CD4-positive, alpha-beta T cell (primary cell): Measurements from ENCODE around the gene CTDSP1. TPM values are rescaled to one million over a fixed set of nuclear protein-coding genes. Genes with fewer than 3 reads are reported as not detected.

ENCODE experiments used
- ATAC-seq: fragments of 200-7000 bp; cut with Tn5 transposase; one replicate; pipeline ENCODE4 v1.10.0; 2022; ENCODE audit warnings: mild to moderate bottlenecking; ENCODE audit not compliant: poor library complexity
- CTCF ChIA-PET: fragments of 350-600 bp; sonication (Branson Sonifier 250); formaldehyde crosslinking; loops from one replicate; lab custom pipeline; 2021; ENCODE audit warnings: antibody characterized with exemption, inconsistent platforms; lab: Charles Lee
- POLR2A ChIA-PET: fragments of 350-600 bp; sonication (Branson Sonifier 250); formaldehyde crosslinking; loops from one replicate; lab custom pipeline; 2021; ENCODE audit warnings: antibody characterized with exemption, inconsistent platforms; lab: Charles Lee
- DNase-seq, 14 experiments: peaks; one replicate each; pipeline ENCODE4 v3.0.0-alpha.2; 2013 to 2020; ENCODE audit warnings: mixed read lengths in 2 of 14
- H3K27ac ChIP-seq, 2 donors: one replicate each; pipeline versions ENCODE4 v1.5.1 to v1.7.0; 2013; ENCODE audit warnings: low read length in 2 of 2, low read depth in 1 of 2, mild to moderate bottlenecking in 1 of 2
- H3K27me3 ChIP-seq, 2 experiments: 1 replicate in 1 of 2; 2 replicates in 1 of 2; pipeline versions ENCODE4 v1.6.1 to v1.7.0; 2013; ENCODE audit warnings: low read length in 2 of 2, control low read depth in 1 of 2, mild to moderate bottlenecking in 1 of 2, moderate library complexity in 1 of 2; ENCODE audit not compliant: insufficient read depth in 2 of 2, control insufficient read depth in 1 of 2
- H3K36me3 ChIP-seq: one replicate; pipeline ENCODE4 v1.6.1; 2013; ENCODE audit warnings: low read length, control low read depth; ENCODE audit not compliant: insufficient read depth
- H3K4me1 ChIP-seq: one replicate; pipeline ENCODE4 v1.6.1; 2013; ENCODE audit warnings: low read length, control low read depth; ENCODE audit not compliant: insufficient read depth
- H3K4me3 ChIP-seq: one replicate; pipeline ENCODE4 v1.5.1; 2013; ENCODE audit warnings: mild to moderate bottlenecking, low read length, moderate library complexity
- H3K9me3 ChIP-seq, 2 experiments: 1 replicate in 1 of 2; 2 replicates in 1 of 2; pipeline versions ENCODE4 v1.6.1 to v1.7.0; 2013; ENCODE audit warnings: low read length in 2 of 2, mild to moderate bottlenecking in 2 of 2, control low read depth in 1 of 2, moderate library complexity in 1 of 2; ENCODE audit not compliant: control insufficient read depth in 1 of 2, insufficient read depth in 1 of 2
- H3K27ac Mint-ChIP-seq: one replicate; pipeline ENCODE4 v1.8.0; 2020; ENCODE audit warnings: mixed read lengths
- H3K27me3 Mint-ChIP-seq: one replicate; pipeline ENCODE4 v1.8.0; 2021; ENCODE audit warnings: mixed read lengths
- H3K36me3 Mint-ChIP-seq: one replicate; pipeline ENCODE4 v1.8.0; 2021; ENCODE audit warnings: low read depth, mixed read lengths
- H3K4me1 Mint-ChIP-seq: one replicate; pipeline ENCODE4 v1.8.0; 2021; ENCODE audit warnings: low read depth, mixed read lengths
- H3K4me3 Mint-ChIP-seq: one replicate; pipeline ENCODE4 v1.8.0; 2020; ENCODE audit warnings: mild to moderate bottlenecking, mixed read lengths
- H3K9me3 Mint-ChIP-seq: one replicate; pipeline ENCODE4 v1.8.0; 2020; ENCODE audit warnings: mixed read lengths
- CTCF ChIP-seq: fragments of 200-600 bp; IDR thresholded peaks from one replicate; pipeline ENCODE4 v1.8.0; 2022; ENCODE audit warnings: antibody characterized with exemption, mild to moderate bottlenecking
- intact Hi-C, 2 experiments: fragments of 100-400 bp; cut with DNase I in 1 of 2; cut with micrococcal nuclease in 1 of 2; formaldehyde crosslinking; loops; one replicate each; pipeline versions ENCODE4 v1.15.1 to v1.9.0; 2023 to 2025; cut with DNase I, micrococcal nuclease
- total RNA-seq, 174 experiments: library from RNA in 2 of 174; stranded (reverse) in 2 of 174; gene quantifications; one replicate each; pipeline ENCODE4 v1.2.3 and lab custom pipeline; 2021 to 2026

CTDSP1 gene
- total RNA-seq, 2 experiments from 2014 or later, result 70.5 to 76.8 TPM

GRCh38 chr2:218402491-218402901 lies 2.8 kb downstream of the CTDSP1 start:
- ATAC-seq (no peak), DNase-seq (peak in 1 of 14 experiments; percentile 24)
- H3K9me3 ChIP-seq, result no peaks in the 10 kb centered on the region
- Mint-ChIP-seq H3K9me3 (no peaks in the 10 kb centered on the region), H3K27me3 (no peaks in the 10 kb centered on the region), H3K4me1 (peaks cover 56% of the 10 kb centered on the region), H3K27ac (peak overlapping the region; percentile 33), H3K36me3 (peaks cover 68% of the 10 kb centered on the region), H3K4me3 (peak overlapping the region; percentile 48)
- H3K4me3 ChIP-seq, result no peak overlapping the region
- CTCF ChIA-PET, result interaction anchor here (0.6 to 1.6 kb wide), 2 partner anchors 25 to 110 kb away, joined by 3 to 5 read pairs; partner anchors contain the start of gene TMBIM1
- no peak for TF ChIP-seq CTCF
- H3K27ac ChIP-seq, result no peak overlapping the region
- POLR2A ChIA-PET, result interaction anchor here (3.8 kb wide), 1 partner anchor 116 kb away, joined by 20 read pairs; no protein-coding TSS in a partner anchor
- peaks cover 83% of the 10 kb centered on the region for H3K4me1 ChIP-seq
- H3K27me3 ChIP-seq, result no peaks in the 10 kb centered on the region
- peaks cover 39% of the 10 kb centered on the region for H3K36me3 ChIP-seq
- intact Hi-C loops, result loop anchor here in 1 of 2 experiments (10.0 kb wide), 1 partner anchor 772 kb away; the partner anchor contains the start of genes CNPPD1, RETREG2 and SLC23A3

GRCh38 chr2:218402911-218403411 lies 3.3 kb downstream of the CTDSP1 start:
- intact Hi-C loops, result loop anchor here in 1 of 2 experiments (10.0 kb wide), 1 partner anchor 772 kb away; the partner anchor contains the start of genes CNPPD1, RETREG2 and SLC23A3
- no peaks in the 10 kb centered on the region for H3K27me3 ChIP-seq
- ATAC-seq (no peak), DNase-seq (peak in 1 of 14 experiments; percentile 33)
- H3K4me1 Mint-ChIP-seq, result peaks cover 55% of the 10 kb centered on the region
- H3K36me3 Mint-ChIP-seq, result peaks cover 68% of the 10 kb centered on the region
- H3K9me3 Mint-ChIP-seq, result no peaks in the 10 kb centered on the region
- no peak overlapping the region for H3K27ac ChIP-seq
- peak overlapping the region; percentile 71 for H3K4me3 Mint-ChIP-seq
- peaks cover 39% of the 10 kb centered on the region for H3K36me3 ChIP-seq
- peak overlapping the region; percentile 88 for H3K27ac Mint-ChIP-seq
- no peak for TF ChIP-seq CTCF
- no peak overlapping the region for H3K4me3 ChIP-seq
- POLR2A ChIA-PET, result no interaction called here
- H3K27me3 Mint-ChIP-seq, result no peaks in the 10 kb centered on the region
- CTCF ChIA-PET, result interaction anchor here (0.6 to 1.6 kb wide), 2 partner anchors 24 to 110 kb away, joined by 3 to 5 read pairs; partner anchors contain the start of gene TMBIM1
- H3K4me1 ChIP-seq, result peaks cover 83% of the 10 kb centered on the region
- no peaks in the 10 kb centered on the region for H3K9me3 ChIP-seq

- no peak for DNase-seq
- peak overlapping the region; percentile 71 for H3K4me3 Mint-ChIP-seq
- ChIA-PET CTCF (interaction anchor here (1.0 kb wide), 1 partner anchor 8 kb away, joined by 3 read pairs; no protein-coding TSS in a partner anchor), POLR2A (interaction anchor here (2.5 kb wide), 1 partner anchor 133 kb away, joined by 12 read pairs; the partner anchor contains the start of genes AAMP and PNKD)
- H3K4me1 ChIP-seq, result peaks cover 80% of the 10 kb centered on the region
- no peak for ATAC-seq
- no peak overlapping the region for H3K4me3 ChIP-seq
- H3K27ac ChIP-seq, result no peak overlapping the region
- TF ChIP-seq CTCF, result no peak
- no peaks in the 10 kb centered on the region for H3K27me3 ChIP-seq
- H3K9me3 ChIP-seq, result no peaks in the 10 kb centered on the region
- peaks cover 60% of the 10 kb centered on the region for H3K4me1 Mint-ChIP-seq
- peaks cover 39% of the 10 kb centered on the region for H3K36me3 ChIP-seq
- no peaks in the 10 kb centered on the region for H3K9me3 Mint-ChIP-seq
- peaks cover 66% of the 10 kb centered on the region for H3K36me3 Mint-ChIP-seq
- peak overlapping the region; percentile 88 for H3K27ac Mint-ChIP-seq
- intact Hi-C loops, result loop anchor here in 1 of 2 experiments (10.0 kb wide), 1 partner anchor 771 kb away; the partner anchor contains the start of genes CNPPD1, RETREG2 and SLC23A3
- no peaks in the 10 kb centered on the region for H3K27me3 Mint-ChIP-seq
Observed at GRCh38 chr2:218403810-218404209, 4.1 kb downstream of the CTDSP1 start.
